Naive B cell (primary cell): ENCODE results near the gene ELFN1. TPM values are rescaled to one million over a fixed set of nuclear protein-coding genes. Genes with fewer than 3 reads are reported as not detected.

ENCODE experiments used
- ATAC-seq, 2 donors: fragments of 150-1000 bp; cut with Tn5 transposase; 2 replicates each; pipeline ENCODE4 v1.10.0; 2021; ENCODE audit warnings: low read depth in 2 of 2, mild to moderate bottlenecking in 2 of 2, moderate library complexity in 2 of 2
- DNase-seq: peaks from one replicate; pipeline ENCODE4 v3.0.0; 2022
- H3K27ac Mint-ChIP-seq, 6 donors: one replicate each; pipeline ENCODE4 v1.8.0; 2020 to 2022; ENCODE audit warnings: mild to moderate bottlenecking in 6 of 6, mixed read lengths in 6 of 6, moderate library complexity in 5 of 6, inconsistent platforms in 2 of 6
- H3K27me3 Mint-ChIP-seq, 3 donors: one replicate each; pipeline ENCODE4 v1.8.0; 2021 to 2022; ENCODE audit warnings: mixed read lengths in 3 of 3, mild to moderate bottlenecking in 1 of 3
- H3K36me3 Mint-ChIP-seq, 2 donors: one replicate each; pipeline ENCODE4 v1.8.0; 2020 to 2022; ENCODE audit warnings: mixed read lengths in 2 of 2, inconsistent platforms in 1 of 2, mild to moderate bottlenecking in 1 of 2
- H3K4me1 Mint-ChIP-seq, 3 donors: one replicate each; pipeline ENCODE4 v1.8.0; 2020 to 2022; ENCODE audit warnings: mixed read lengths in 3 of 3, inconsistent platforms in 1 of 3, mild to moderate bottlenecking in 1 of 3, moderate library complexity in 1 of 3
- H3K4me3 Mint-ChIP-seq, 8 donors: one replicate each; pipeline ENCODE4 v1.8.0; 2020 to 2022; ENCODE audit warnings: mild to moderate bottlenecking in 8 of 8, mixed read lengths in 8 of 8, moderate library complexity in 8 of 8, inconsistent platforms in 2 of 8
- H3K9me3 Mint-ChIP-seq, 7 donors: one replicate each; pipeline ENCODE4 v1.8.0; 2020 to 2022; ENCODE audit warnings: mixed read lengths in 7 of 7, mild to moderate bottlenecking in 5 of 7, inconsistent platforms in 2 of 7, moderate library complexity in 1 of 7
- polyA plus RNA-seq, 6 donors: library from polyadenylated mRNA; unstranded; fragments of 300-500 nt; fragmentation: Illumina TruSeq; gene quantifications; one replicate each; pipeline ENCODE4 v1.2.3, GENCODE V29; 2021; ENCODE audit warnings: low read depth in 6 of 6

Gene ELFN1
- polyA plus RNA-seq, 6 donors from 2014 or later: not detected

- Mint-ChIP-seq H3K27me3 (peaks cover 20 to 50% (median 41%) of the 10 kb centered on the region in 3 donors), H3K27ac (no peak overlapping the region), H3K4me1 (no peaks in the 10 kb centered on the region), H3K9me3 (peaks cover 3 to 16% (median 8%) of the 10 kb centered on the region in 7 donors), H3K4me3 (no peak overlapping the region), H3K36me3 (peaks cover 0 to 20% of the 10 kb centered on the region in 2 donors)
- ATAC-seq: no peak
- DNase-seq: no peak
Observed at GRCh38 chr7:1692515-1693418, 22.7 kb downstream of the ELFN1 start.

GRCh38 chr7:1693419-1693990, 23.4 kb downstream of the ELFN1 start:
- Mint-ChIP-seq H3K27me3 (peaks cover 22 to 53% (median 40%) of the 10 kb centered on the region in 3 donors), H3K36me3 (peaks cover 0 to 18% of the 10 kb centered on the region in 2 donors), H3K27ac (no peak overlapping the region), H3K4me1 (no peaks in the 10 kb centered on the region), H3K9me3 (peaks cover 3 to 16% (median 7%) of the 10 kb centered on the region in 7 donors), H3K4me3 (no peak overlapping the region)
- no peak for DNase-seq
- ATAC-seq: no peak

DNA sequence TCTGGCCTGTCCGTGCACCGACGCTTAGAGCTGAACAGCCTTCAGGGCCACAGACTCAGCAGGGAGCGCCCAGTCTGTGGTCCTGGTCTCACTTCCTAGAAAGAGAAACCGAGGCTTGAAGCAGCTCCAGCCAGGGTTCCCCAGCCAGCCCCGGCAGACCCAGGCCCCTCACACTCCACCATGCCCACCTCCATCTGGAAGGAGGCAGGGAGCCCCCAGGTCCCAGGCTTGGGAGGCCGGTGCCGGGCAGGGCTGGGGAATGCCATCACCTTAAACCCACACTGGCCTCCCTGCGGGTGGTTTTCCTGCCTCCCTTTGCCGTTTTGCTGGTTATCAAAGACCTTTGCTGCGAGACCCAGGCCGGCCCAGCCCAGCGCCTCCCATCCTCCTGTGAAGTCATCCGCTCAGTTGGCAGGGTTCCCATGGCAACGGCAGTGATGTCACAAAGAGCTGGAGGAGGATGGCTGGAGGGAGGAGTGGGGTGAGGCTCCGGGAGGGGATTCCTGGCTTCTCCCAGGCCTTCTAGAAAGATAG, 24.0 kb downstream of the ELFN1 start:
- H3K36me3 Mint-ChIP-seq: peaks cover 0 to 13% of the 10 kb centered on the region in 2 donors
- peaks cover 2 to 11% (median 3%) of the 10 kb centered on the region in 7 donors for H3K9me3 Mint-ChIP-seq
- H3K27me3 Mint-ChIP-seq: peaks cover 22 to 53% (median 35%) of the 10 kb centered on the region in 3 donors
- no peak overlapping the region for H3K27ac Mint-ChIP-seq
- DNase-seq (no peak), ATAC-seq (no peak)
- no peaks in the 10 kb centered on the region for H3K4me1 Mint-ChIP-seq
- no peak overlapping the region for H3K4me3 Mint-ChIP-seq

GRCh38 chr7:1694611-1695511, 24.8 kb downstream of the ELFN1 start:
- peaks cover 0 to 8% (median 3%) of the 10 kb centered on the region in 7 donors for H3K9me3 Mint-ChIP-seq
- no peak for ATAC-seq
- no peak for DNase-seq

DNA sequence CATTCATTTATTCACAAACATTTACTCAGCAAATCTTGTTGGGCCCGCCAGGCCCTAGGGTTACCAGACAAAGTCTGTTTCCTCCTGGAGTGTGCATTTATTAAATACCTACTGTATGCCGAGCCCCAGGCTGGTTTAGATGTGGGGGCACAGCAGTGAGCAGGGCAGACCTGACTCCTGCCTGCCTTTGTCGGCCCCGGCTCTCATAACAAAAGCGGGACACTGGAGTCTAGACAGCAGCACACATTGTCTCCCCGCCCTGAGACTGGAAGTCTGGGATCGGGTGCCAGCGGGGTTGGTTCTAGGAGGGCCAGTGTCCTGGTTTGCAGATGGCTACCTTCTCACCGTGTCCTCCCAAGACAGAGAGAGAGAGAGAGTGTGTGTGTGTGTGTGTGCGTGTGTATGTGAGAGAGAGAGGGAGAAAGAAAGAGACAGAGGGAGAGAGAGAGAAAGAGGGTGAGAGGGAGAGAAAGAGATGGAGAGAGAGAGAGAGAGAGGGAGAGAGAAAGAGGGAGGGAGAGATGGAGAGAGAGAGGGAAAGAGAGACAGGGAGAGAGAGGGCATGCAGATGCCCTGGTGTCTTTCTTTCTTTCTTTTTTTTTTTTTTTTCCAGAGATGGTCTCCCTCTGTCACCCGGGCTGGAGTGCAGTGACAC, 25.9 kb downstream of the ELFN1 start:
- Mint-ChIP-seq H3K4me1 (no peaks in the 10 kb centered on the region), H3K4me3 (no peak overlapping the region), H3K27ac (no peak overlapping the region), H3K9me3 (peaks cover 0 to 5% (median 2%) of the 10 kb centered on the region in 7 donors), H3K36me3 (no peaks in the 10 kb centered on the region), H3K27me3 (peaks cover 16 to 36% (median 17%) of the 10 kb centered on the region in 3 donors)
- DNase-seq (no peak), ATAC-seq (no peak)

More at GRCh38 chr7:1694611-1695511, 24.8 kb downstream of the ELFN1 start:
- Mint-ChIP-seq H3K27ac (no peak overlapping the region), H3K4me3 (no peak overlapping the region), H3K27me3 (peaks cover 21 to 46% (median 27%) of the 10 kb centered on the region in 3 donors), H3K36me3 (peaks cover 0 to 9% of the 10 kb centered on the region in 2 donors), H3K4me1 (no peaks in the 10 kb centered on the region)

GRCh38 chr7:1696671-1697498, 26.8 kb downstream of the ELFN1 start:
- no peak overlapping the region for H3K27ac Mint-ChIP-seq
- DNase-seq: no peak
- peaks cover 0 to 8% (median 4%) of the 10 kb centered on the region in 7 donors for H3K9me3 Mint-ChIP-seq

GRCh38 chr7:1697499-1698125, 27.5 kb downstream of the ELFN1 start:
- Mint-ChIP-seq H3K27ac (no peak overlapping the region), H3K4me3 (peak overlapping the region in 1 of 8 donors; percentile 35), H3K36me3 (no peaks in the 10 kb centered on the region), H3K4me1 (no peaks in the 10 kb centered on the region), H3K27me3 (peaks cover 16 to 33% (median 21%) of the 10 kb centered on the region in 3 donors), H3K9me3 (peaks cover 0 to 13% (median 10%) of the 10 kb centered on the region in 7 donors)
- ATAC-seq (no peak), DNase-seq (no peak)

More at GRCh38 chr7:1696671-1697498, 26.8 kb downstream of the ELFN1 start:
- Mint-ChIP-seq H3K36me3 (no peaks in the 10 kb centered on the region), H3K27me3 (peaks cover 14 to 33% (median 16%) of the 10 kb centered on the region in 3 donors), H3K4me3 (no peak overlapping the region), H3K4me1 (no peaks in the 10 kb centered on the region)
- no peak for ATAC-seq

- H3K36me3 Mint-ChIP-seq: no peaks in the 10 kb centered on the region
- DNase-seq: no peak
Observed at GRCh38 chr7:1698201-1698600, 28.1 kb downstream of the ELFN1 start.

DNA sequence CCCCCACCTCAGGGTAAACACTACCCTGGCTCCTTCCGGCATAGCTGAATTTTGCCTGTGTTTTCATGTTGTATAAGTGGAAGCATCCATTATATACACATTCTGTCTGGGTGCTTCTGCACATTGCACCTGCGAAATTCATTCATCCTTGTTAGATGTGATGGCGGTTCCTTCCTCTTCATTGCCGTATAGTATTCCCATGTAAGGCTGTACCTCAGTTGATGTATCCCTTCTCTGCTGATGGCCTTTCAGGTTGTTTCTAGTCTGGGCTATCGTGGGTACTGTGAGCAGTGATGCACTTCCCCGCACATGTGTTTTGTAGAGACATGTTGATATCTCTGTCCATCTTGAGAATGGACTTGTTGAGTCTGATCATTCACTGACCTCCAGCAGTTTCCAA, 28.9 kb downstream of the ELFN1 start:
- no peak overlapping the region for H3K4me3 Mint-ChIP-seq
- H3K27me3 Mint-ChIP-seq: peaks cover 16 to 34% (median 33%) of the 10 kb centered on the region in 3 donors
- no peaks in the 10 kb centered on the region for H3K4me1 Mint-ChIP-seq
- DNase-seq (no peak), ATAC-seq (no peak)
- H3K9me3 Mint-ChIP-seq: peaks cover 0 to 22% (median 19%) of the 10 kb centered on the region in 7 donors
- no peaks in the 10 kb centered on the region for H3K36me3 Mint-ChIP-seq
- no peak overlapping the region for H3K27ac Mint-ChIP-seq

More at GRCh38 chr7:1698201-1698600, 28.1 kb downstream of the ELFN1 start:
- ATAC-seq: no peak
- Mint-ChIP-seq H3K4me1 (no peaks in the 10 kb centered on the region), H3K9me3 (peaks cover 0 to 19% (median 16%) of the 10 kb centered on the region in 7 donors), H3K4me3 (no peak overlapping the region), H3K27me3 (peaks cover 16 to 33% (median 27%) of the 10 kb centered on the region in 3 donors), H3K27ac (no peak overlapping the region)

DNA sequence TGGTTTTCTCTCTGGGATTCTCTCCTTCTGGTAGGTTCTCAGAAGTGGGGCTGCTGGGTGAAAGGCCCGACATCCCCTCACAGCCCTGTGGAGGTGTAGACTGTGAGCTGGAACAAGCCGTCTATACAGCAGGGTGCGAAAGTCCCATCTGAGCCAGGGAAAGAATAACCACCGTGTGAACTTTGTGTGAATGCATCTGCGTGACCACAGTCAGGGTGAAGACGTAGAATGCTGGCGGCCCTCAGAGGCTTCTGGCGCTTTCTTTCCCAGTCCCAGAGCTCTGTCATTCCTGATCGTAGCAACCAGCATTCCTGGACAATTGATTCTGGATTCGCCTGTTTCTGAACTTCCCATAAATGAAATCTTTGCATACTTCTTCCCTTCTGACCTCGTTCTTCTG, 30.0 kb downstream of the ELFN1 start:
- ATAC-seq (no peak), DNase-seq (no peak)
- Mint-ChIP-seq H3K36me3 (no peaks in the 10 kb centered on the region), H3K4me1 (no peaks in the 10 kb centered on the region), H3K27me3 (peaks cover 16 to 45% (median 33%) of the 10 kb centered on the region in 3 donors), H3K27ac (peak overlapping the region in 1 of 6 donors; percentile 26), H3K4me3 (no peak overlapping the region), H3K9me3 (peaks cover 0 to 22% (median 19%) of the 10 kb centered on the region in 7 donors)

DNA sequence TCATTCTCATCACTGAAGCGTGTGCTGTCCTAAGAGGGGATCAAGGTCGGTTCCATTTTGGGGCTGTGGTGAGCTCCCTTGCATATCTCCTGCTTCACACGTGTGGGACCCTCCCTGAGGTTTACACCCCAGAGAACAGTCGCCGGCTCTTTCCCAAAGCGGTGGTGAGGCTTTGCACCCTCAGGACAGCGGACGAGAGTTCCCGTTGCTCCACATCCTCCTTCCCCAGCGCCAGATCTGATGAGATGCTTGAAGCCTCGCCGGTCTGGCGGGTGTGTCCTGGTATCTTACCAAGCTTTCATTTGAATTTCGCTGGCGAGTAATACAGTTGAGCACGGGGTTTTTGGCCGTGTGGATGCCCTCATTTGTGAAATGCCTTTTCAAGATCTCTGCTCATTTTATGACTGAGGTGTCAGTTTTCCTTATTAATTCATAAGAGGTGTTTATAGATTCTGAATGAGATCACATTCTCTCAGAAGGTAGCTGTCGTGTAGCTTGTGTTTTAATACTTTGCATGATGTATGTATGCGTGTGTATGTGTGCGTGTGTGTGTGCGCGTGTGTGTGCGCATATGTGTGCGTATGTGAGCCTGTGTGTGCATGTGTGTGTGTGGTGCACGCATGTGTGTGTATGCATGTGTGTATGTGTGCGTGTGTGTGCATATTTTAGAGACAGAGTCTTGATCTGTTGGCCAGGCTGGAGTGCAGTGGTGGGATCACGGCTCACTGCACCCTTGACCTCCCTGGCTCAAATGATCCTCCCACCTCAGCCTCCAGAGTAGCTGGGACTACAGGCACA, 30.7 kb downstream of the ELFN1 start:
- ATAC-seq (no peak), DNase-seq (no peak)
- Mint-ChIP-seq H3K36me3 (no peaks in the 10 kb centered on the region), H3K9me3 (peaks cover 0 to 22% (median 19%) of the 10 kb centered on the region in 7 donors), H3K27me3 (peaks cover 16 to 42% (median 32%) of the 10 kb centered on the region in 3 donors), H3K4me3 (no peak overlapping the region), H3K4me1 (no peaks in the 10 kb centered on the region), H3K27ac (peak overlapping the region in 2 of 6 donors; percentile 10 to 26)
